ENCODE data around the gene PWP2.

DNA sequence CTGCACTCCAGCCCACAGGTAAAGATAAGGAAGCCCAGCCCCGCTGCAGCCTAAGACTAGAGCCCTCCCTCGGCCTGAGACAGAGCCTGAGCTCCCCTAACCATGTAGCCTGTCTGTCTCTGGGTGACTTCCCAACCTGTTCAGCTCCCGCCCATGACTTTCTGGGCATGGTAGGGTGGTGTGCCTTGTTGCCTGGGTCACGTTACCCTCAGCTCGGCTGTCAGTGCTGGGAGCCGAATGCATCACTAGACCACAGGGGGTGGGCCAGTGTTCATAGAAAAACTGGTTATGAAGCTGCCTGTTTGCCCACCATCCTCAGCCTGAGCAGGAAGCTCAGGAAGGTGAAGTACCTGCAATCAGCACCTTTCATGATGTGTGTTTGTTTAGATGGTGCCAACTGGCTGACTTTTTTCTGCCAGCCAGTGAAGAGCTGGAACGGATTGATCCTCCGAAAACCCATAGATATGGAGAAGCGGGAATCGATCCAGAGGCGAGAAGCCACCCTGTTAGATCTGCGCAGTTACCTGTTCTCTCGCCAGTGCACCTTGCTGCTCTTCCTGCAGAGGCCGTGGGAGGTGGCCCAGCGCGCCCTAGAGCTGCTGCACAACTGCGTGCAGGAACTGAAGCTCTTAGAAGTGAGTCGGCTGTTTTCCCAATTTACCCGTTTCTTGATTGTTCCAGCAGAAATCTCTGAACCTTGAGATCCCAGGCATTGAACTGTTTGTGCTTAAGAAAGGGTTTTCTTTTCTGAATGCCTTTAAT lies 43.9 kb upstream of the PWP2 start:
- TF ChIP-seq, protein P1, sequence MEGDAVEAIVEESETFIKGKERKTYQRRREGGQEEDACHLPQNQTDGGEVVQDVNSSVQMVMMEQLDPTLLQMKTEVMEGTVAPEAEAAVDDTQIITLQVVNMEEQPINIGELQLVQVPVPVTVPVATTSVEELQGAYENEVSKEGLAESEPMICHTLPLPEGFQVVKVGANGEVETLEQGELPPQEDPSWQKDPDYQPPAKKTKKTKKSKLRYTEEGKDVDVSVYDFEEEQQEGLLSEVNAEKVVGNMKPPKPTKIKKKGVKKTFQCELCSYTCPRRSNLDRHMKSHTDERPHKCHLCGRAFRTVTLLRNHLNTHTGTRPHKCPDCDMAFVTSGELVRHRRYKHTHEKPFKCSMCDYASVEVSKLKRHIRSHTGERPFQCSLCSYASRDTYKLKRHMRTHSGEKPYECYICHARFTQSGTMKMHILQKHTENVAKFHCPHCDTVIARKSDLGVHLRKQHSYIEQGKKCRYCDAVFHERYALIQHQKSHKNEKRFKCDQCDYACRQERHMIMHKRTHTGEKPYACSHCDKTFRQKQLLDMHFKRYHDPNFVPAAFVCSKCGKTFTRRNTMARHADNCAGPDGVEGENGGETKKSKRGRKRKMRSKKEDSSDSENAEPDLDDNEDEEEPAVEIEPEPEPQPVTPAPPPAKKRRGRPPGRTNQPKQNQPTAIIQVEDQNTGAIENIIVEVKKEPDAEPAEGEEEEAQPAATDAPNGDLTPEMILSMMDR (IDR thresholded peaks at IDR 0.05): no peak
- TF ChIP-seq POLR2A (IDR thresholded peaks at IDR 0.05): no peak

Measured in body of pancreas (tissue), 4 donors.